ENCODE results near the gene CISH.

CISH gene

DNA sequence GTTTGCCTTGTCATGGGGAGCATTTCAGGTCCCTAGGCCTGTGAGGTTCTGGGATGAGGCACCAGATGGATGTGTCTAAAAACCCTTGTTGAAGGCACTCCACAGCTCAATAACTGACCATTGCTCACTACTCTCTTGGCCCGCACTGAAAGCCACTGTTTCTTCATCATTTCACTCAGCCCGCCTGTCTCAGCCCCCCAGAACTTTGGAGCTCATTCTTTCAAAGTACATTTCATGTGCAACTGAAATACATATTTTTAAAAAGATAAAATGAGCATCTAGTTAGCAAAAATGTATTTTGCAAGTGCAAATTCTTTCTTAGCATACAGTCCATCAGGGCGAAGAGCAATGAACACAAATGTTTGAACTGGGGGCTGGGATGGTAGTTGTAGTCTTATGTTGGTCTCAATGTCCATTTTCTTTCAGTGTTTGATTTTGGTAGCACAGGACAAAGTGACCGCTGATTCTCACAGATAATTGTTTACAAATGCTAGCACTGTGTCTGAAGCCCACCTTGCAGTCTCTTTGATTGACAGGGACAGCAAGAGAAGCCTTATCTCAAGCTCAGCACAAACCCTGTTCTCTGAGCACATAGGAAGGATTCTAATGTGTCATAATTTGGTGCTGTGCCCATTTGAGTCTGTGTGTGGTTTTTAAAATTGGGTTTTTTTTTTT, 22.7 kb downstream of the CISH start:
- TF ChIP-seq, protein P1, sequence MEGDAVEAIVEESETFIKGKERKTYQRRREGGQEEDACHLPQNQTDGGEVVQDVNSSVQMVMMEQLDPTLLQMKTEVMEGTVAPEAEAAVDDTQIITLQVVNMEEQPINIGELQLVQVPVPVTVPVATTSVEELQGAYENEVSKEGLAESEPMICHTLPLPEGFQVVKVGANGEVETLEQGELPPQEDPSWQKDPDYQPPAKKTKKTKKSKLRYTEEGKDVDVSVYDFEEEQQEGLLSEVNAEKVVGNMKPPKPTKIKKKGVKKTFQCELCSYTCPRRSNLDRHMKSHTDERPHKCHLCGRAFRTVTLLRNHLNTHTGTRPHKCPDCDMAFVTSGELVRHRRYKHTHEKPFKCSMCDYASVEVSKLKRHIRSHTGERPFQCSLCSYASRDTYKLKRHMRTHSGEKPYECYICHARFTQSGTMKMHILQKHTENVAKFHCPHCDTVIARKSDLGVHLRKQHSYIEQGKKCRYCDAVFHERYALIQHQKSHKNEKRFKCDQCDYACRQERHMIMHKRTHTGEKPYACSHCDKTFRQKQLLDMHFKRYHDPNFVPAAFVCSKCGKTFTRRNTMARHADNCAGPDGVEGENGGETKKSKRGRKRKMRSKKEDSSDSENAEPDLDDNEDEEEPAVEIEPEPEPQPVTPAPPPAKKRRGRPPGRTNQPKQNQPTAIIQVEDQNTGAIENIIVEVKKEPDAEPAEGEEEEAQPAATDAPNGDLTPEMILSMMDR (IDR thresholded peaks at IDR 0.05; ENCODE audit: insufficient read depth, low read depth, low read length, missing control alignments): no peak
- DNase-seq (ENCODE audit: low read depth): no peak
- no peak overlapping the region for H3K4me3 ChIP-seq (ENCODE audit: low read depth, low read length)

DNA sequence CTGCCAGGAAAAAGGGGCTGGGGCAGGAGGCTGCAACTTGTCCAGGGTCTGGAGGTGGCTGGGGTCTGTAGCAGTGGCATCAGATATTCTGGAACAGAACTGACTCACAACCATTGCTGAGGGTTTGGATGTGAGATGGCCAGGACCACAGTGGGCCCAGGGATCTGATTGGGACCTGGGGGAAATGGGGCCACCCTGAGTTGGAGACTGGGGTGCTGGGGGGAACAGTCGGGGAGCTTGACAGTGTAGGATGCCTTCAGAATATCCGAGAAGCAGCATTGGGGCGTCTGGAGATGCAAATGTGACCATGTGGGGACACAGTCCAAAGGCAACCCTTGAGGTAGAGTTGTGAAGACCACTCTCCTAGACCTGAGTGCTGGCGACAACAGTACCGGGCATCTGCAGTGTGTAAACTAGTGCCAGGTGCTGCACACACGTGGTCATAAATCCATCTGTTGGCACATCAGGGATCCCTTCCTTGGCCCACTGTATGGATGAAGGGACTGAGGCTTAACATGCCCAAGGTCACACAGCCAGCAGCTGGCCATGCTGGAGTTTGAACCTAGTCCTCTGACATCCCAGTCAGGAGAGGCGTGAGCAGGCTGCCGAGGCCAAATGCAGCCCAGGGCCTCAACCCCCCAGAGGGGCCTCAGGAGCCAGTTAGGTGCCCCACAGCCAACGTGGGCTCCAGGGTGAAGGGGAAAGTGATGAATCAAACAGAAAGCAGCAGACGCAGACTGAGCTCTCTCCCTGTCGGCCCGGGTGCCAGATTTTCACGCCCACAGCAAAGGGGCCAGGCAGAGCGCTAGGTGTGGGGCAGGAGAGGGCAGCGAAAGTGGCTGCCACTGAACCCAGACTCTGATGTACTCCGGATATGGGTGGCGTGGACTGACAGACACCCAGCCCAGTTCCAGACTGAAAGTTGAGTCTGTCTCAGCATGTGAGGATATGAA, 23.5 kb downstream of the CISH start:
- peak; percentile 60 for DNase-seq (ENCODE audit: low read depth)
- no peak overlapping the region for H3K4me3 ChIP-seq (ENCODE audit: low read depth, low read length)
- TF ChIP-seq, protein P1 (IDR thresholded peaks at IDR 0.05; ENCODE audit: insufficient read depth, low read depth, low read length, missing control alignments): no peak

DNA sequence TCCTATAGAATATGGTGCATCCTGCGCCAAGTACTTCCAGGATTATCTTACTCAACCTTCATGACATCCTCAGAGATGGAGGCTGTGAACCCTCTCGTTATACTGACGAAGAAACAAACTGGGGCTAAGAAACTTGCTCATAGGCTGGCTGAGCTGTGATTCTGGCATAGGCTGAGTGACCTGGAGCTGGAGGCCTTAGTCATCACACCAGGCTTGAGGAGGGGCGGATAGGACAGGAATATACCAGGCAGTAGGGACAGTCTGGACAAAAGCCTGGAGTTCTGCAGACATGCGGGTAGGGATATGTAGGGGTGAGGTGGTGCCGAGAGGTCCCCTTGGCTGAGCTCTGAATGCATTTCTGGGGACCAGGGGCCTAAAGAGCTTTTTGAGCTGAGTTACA, 24.2 kb downstream of the CISH start:
- DNase-seq (ENCODE audit: low read depth): no peak
- TF ChIP-seq, protein P1 (IDR thresholded peaks at IDR 0.05; ENCODE audit: insufficient read depth, low read depth, low read length, missing control alignments): no peak
- no peak overlapping the region for H3K4me3 ChIP-seq (ENCODE audit: low read depth, low read length)

DNA sequence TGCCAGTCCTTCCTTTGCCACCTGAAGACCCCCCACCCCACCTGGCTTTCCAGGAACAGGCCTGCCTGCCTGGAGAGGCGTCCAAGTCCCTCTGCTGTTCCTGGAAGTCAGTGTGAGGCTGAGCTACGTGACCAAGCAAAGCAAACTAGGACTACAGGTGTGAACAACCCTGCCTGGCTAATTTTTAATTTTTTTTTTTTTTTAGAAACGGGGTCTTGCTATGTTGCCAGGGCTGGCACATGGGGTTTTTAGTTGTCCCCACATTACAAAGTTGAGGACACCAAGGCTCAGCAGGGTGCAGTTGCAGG, 24.9 kb downstream of the CISH start:
- TF ChIP-seq, protein P1 (IDR thresholded peaks at IDR 0.05; ENCODE audit: insufficient read depth, low read depth, low read length, missing control alignments): no peak
- DNase-seq (ENCODE audit: low read depth): no peak
- H3K4me3 ChIP-seq (ENCODE audit: low read depth, low read length): no peak overlapping the region

DNA sequence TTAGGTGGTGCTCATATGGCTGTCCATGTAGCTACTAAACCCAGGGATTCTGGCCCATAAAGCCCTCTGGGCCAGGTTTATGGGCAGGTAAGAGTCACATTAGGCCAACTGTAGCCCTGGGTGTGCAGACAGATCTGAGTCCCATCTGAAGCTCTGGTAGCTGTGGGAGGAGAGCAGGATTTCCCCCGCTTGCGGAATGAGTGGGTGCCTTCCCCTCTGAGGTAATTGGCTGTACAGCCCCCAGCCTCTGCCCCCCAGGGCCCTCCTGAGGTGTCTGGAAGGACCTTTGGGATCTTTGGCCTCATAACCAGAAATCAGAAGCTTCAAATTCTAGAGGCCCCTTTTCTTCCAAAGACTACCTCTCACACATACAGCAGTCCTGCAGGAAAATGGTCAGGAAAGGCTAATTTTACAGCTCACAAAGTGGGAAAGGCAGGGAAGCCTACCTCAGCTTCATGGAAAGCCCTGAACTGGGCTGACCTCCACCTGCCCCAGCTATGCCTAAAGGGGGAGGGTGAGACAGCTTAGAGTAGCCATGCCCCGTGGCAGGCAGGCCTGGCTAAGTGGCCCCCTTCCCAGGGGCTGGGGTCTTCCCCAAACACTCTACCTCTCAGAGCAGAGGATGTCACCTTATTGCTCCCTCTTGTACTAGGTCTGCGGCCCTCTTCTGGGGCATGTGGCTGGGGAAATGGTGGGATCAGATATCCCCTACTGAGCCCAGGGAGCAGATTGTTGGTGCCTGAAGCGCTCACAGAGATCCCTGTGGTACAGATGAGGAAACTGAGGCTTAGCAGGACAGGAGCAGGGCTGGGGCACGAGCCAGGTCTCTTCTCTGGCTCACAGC, 25.4 kb downstream of the CISH start:
- H3K4me3 ChIP-seq (ENCODE audit: low read depth, low read length): no peak overlapping the region
- DNase-seq (ENCODE audit: low read depth): no peak
- TF ChIP-seq, protein P1 (IDR thresholded peaks at IDR 0.05; ENCODE audit: insufficient read depth, low read depth, low read length, missing control alignments): no peak

DNA sequence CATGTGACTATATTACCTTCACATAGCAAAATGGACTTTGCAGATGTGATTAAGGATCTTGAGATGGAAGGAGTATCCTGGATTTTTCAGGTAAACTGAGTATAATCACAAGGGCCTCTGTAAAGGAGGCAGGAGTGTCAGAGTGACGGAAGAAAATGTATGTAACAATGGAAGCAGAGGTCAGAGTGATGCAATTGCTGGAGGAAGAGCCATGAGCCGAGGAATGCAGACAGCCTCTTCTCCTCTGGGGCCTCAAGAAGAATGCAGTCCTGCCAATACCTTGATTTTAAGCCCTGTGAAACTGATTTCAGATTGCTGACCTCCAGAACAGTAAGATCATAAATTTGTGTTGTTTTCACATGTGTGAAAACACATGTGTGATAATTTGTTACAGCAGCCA, 27.2 kb downstream of the CISH start:
- DNase-seq (ENCODE audit: low read depth): no peak
- H3K4me3 ChIP-seq (ENCODE audit: low read depth, low read length): no peak overlapping the region
- TF ChIP-seq, protein P1 (IDR thresholded peaks at IDR 0.05; ENCODE audit: insufficient read depth, low read depth, low read length, missing control alignments): no peak
